ENCODE data around the gene PALLD.

Gene PALLD

DNA sequence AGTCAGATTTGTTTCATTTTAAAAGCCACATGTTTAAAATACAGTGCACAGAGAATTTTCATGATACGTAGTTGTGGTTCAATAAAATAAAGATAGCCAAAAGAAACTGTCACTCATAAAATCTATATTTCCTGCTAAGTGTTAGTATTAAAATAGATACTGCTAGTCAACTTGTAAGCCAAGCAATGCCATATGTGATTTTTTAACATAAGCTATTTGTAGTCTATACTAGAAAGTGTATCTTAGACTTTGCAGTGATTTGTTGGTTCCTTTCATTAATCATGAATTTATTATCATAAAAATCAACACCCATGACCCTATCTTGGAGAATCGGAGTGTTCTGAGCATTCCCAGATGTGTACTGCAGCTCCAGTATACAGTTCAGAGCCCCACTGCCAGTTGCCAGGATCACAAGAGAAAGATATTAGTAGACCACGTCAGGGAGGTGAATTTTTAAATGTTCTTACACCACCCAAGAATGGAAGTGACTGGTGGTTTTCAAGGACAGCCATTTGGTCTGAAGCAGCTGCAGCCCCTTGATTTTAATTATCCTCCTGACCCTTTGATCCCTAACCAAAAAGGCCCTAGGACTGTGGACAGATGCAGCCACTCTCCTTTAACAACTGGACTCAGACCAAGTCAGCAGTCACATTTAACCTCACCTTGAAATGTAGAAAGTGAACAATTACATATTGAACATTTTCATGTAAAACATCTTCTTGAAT lies 163.1 kb downstream of the PALLD start:
- DNase-seq (ENCODE audit: insufficient read length, low spot score) (no peak), FAIRE-seq (no peak)
- TF ChIP-seq, protein P1, sequence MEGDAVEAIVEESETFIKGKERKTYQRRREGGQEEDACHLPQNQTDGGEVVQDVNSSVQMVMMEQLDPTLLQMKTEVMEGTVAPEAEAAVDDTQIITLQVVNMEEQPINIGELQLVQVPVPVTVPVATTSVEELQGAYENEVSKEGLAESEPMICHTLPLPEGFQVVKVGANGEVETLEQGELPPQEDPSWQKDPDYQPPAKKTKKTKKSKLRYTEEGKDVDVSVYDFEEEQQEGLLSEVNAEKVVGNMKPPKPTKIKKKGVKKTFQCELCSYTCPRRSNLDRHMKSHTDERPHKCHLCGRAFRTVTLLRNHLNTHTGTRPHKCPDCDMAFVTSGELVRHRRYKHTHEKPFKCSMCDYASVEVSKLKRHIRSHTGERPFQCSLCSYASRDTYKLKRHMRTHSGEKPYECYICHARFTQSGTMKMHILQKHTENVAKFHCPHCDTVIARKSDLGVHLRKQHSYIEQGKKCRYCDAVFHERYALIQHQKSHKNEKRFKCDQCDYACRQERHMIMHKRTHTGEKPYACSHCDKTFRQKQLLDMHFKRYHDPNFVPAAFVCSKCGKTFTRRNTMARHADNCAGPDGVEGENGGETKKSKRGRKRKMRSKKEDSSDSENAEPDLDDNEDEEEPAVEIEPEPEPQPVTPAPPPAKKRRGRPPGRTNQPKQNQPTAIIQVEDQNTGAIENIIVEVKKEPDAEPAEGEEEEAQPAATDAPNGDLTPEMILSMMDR (IDR thresholded peaks at IDR 0.05; ENCODE audit: insufficient read depth, missing control alignments): no peak

DNA sequence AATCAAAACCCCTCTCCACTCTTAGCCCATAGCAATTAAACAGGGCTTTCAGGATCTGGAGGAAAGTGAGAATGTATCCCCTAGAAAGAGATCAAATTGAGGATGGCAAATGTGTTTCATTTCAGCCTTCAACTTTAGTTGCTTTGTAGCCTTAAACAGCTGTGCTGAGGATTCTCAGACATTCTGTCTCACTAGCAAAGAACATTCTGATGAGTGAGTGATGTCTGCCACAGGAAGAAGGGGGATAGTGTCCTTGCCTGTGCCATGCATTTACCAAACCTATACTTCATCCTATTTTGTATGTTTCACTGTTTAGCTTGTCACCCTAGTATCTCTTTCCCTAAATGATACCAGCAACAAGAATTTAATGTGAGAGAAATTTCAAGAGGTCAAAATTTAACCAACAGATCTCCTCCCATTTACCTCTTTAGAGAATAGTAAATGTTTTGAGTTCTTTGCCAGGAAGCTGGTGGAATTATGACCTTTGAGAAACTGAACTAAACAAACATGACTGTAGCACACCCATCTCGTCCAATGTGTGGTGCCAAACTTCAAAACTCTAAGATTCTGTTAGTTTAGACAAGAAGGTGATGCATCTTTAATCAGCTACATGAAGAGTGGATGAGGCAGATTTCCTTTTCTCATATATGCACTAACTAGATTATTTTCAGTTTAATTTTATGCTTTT lies 165.6 kb downstream of the PALLD start:
- DNase-seq (ENCODE audit: insufficient read length, low spot score): no peak
- TF ChIP-seq, protein P1 (IDR thresholded peaks at IDR 0.05; ENCODE audit: insufficient read depth, missing control alignments): no peak
- FAIRE-seq: no peak

DNA sequence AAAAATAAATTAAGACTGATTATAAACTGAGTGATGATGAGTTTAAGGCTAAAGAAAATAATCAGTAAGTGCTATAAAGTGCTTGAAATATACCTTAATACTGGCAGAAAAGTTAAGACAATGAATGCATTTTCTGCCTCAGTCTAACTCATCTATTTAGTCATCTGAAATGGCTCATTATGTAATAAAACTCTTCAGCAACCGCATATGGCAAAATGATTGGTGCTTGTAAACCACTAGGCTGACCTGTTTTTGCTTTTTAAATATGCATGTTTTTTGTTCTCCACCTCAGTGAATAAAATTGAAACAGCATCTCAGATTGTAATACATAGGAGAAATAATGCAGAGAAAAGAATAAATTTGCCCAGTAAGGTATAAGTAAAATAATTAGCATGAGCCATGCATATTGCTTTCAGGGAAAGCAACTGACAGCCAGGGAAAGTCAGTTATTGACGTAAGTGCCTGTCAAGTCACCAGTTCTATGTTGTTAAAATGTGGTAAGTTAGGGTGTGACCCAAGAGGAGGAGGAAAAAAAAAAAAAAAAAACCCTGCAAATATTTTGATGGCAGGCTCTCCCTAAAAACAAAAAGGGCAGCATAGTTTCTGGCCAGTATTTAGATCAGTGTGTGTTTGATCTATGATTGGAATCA lies 167.5 kb downstream of the PALLD start:
- DNase-seq (ENCODE audit: insufficient read length, low spot score): no peak
- TF ChIP-seq, protein P1 (IDR thresholded peaks at IDR 0.05; ENCODE audit: insufficient read depth, missing control alignments): no peak
- FAIRE-seq: no peak

DNA sequence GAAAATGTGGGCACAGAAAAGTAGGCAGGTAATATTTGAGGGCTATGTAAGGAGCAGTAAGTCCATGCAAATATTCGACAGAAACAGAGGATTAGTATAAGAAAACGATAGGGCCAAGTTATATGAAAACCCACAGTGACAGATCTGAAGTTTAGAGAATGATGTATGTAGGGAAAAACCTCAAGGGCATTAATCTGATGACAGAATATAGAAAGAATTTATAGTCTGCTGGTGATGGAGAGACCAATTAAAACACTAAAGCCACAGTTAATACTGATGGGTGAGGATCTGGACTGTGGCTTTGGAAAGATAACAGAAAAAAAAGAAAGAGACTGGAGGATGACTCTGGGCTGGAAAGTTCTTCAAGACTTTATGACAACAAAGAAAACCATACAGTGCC lies 169.7 kb downstream of the PALLD start:
- DNase-seq (ENCODE audit: insufficient read length, low spot score): no peak
- TF ChIP-seq, protein P1 (IDR thresholded peaks at IDR 0.05; ENCODE audit: insufficient read depth, missing control alignments): no peak
- no peak for FAIRE-seq

DNA sequence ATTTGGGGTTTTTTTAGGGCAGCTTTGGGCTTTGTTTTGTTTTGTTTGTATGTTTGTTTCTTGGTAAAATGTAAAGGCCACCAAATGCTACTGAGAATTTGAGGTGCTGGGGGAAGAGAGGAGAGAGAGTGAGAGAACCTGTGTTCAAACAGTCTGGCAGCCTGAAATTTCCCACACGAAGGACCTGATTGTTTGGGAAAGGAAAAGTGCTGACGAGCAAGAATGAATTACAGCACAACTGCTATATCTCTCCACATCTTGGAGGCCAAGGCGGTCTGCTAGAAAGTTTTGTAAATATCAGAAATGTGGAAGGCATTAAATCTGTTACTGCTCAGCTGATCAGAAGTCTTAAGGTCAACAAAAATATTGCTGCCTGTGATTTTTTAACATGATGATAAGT lies 170.5 kb downstream of the PALLD start:
- TF ChIP-seq, protein P1 (IDR thresholded peaks at IDR 0.05; ENCODE audit: insufficient read depth, missing control alignments): no peak
- DNase-seq (ENCODE audit: insufficient read length, low spot score): no peak
- no peak for FAIRE-seq

DNA sequence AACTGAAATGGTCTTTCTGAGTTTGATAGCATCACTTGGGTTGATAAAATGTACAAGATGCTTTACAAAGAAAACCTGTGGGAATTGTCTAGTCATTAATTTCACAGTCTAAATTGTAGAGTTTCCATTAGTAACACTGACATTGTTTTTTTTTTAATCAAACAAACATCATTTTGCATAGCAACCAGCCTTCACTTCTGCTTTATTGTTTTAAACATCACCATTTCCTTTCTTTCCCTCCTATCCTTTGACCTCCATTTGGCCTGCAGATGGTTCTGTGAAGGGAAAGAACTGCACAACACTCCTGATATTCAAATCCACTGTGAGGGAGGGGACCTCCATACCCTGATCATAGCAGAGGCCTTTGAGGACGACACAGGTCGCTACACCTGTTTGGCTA lies 171.1 kb downstream of the PALLD start:
- FAIRE-seq (no peak), DNase-seq (ENCODE audit: insufficient read length, low spot score) (no peak)
- TF ChIP-seq, protein P1 (IDR thresholded peaks at IDR 0.05; ENCODE audit: insufficient read depth, missing control alignments): no peak

All from D721Med (cell line).